GM18867 (cell line): ENCODE results near the gene INTS1.

Experiments
- ATAC-seq: cut with Tn5 transposase; IDR thresholded peaks from one replicate; pipeline ENCODE4 v1.9.1; 2021; ENCODE audit warnings: mild to moderate bottlenecking, moderate library complexity; ENCODE audit not compliant: unreplicated experiment

The INTS1 gene

DNA sequence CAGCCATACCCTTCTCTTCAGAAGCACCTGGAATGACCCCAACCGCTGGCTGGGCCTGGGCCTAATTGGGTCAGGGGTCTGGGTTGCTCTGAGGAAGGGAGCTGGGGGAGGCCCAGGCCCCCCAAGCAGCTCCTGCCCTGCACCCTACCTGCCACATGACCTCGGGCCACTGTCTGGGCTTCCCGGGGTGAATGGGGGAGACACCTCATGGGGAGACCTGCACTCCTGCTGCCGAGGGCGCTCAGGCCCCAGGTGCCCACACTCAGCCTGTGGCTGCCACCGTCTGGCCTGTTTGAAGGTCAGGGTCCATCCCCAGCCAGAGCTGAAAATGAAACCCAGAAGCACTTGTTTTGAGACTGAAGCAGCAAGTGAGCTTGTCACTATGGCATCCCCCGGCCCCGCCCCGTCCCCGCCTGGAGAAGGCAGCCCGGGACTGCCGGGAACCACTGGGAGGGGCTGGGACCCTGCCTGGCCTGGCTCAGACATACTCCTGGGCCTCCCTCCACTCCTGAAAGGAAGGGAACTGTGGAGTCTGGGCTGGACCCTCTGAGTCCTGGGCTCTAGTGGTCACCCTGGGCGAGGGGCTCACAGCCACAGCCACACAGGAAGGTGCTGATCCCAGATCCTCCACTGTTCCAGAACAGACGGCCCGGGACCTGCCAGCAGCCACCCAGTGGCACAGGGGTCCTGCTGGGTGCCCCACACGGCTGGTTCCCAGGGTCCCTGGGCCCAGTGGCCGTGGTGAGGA is 37.5 kb downstream of the INTS1 start:
- ATAC-seq = no peak

DNA sequence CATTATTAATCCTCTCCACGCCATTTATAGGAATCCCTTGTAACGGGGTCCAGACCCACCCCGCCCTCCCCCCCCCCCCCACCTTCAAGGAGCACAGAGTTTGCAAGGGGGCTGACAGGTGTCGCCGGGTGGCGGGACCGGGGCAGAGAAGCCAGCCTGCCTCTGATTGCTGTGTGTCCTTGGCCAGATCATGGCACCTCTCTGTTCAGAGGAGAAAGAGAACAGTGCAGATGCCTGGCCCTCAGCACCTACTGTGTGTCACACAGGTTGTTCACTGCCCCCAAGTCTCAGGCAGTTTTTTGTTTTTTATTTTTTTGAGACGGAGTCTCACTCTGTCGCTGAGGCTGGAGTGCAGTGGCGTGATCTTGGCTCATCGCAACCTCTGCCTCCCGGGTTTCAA is 39.5 kb downstream of the INTS1 start:
- no peak for ATAC-seq

DNA sequence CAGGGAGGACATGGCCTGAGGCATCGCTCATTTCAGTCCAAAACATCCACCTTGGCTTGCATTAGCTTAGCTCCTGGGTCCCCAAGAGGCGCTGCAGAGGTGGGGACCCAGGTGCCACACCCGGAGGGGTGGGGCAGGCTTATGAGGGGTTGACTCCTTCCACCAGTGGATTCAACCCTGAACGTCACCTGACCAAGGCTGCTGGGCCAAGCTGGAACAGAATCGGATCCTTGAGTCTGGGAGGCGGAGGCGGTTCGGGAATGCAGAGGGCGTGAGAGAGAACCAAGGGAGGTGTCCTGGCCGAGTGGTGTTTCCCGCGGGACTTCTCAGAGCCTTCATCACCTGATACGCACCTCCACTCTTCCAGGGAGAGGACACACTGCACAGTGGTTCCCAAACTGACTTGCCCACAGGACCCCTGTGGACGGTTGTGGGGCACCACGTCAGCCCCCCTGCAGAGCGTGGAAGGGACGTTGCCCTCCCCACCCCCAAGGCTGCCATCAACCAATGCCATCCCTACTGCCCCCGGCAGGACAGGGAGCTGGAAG is 40.4 kb downstream of the INTS1 start:
- no peak for ATAC-seq

DNA sequence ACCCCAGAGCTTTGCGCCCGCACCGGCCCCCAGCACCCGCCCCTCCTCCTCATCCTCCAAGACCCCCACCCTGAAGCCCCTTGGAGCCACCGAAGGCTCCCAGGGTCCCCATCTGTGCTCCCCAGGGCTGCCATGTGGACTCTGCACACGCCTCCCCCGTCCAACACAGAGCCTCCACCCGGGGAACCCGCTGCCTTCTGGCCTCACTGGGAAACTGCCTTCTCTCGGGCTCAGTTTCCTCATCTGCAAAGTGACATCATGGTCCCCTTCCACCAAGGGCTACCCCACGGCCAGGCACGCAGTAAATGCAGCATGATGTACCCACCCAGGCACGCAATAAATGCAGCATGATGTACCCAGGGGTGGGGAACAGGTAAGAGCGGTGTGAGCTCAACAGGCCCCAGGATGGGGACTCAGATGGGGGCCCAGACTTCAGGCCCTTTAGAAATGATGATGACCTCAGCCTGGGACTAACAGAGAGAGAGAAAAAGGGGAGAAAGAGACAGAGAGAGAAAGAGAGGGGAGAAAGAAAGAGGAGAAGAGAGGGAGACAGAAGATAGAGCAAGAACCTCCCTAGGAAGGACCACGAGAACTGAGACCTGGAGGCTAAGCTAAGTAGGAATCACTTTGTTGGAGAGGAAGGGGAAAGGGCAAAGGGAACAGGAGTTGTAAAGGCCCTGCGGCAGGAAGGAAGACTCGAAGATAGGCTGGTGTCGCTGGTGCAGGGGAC is 42.4 kb downstream of the INTS1 start:
- no peak for ATAC-seq

DNA sequence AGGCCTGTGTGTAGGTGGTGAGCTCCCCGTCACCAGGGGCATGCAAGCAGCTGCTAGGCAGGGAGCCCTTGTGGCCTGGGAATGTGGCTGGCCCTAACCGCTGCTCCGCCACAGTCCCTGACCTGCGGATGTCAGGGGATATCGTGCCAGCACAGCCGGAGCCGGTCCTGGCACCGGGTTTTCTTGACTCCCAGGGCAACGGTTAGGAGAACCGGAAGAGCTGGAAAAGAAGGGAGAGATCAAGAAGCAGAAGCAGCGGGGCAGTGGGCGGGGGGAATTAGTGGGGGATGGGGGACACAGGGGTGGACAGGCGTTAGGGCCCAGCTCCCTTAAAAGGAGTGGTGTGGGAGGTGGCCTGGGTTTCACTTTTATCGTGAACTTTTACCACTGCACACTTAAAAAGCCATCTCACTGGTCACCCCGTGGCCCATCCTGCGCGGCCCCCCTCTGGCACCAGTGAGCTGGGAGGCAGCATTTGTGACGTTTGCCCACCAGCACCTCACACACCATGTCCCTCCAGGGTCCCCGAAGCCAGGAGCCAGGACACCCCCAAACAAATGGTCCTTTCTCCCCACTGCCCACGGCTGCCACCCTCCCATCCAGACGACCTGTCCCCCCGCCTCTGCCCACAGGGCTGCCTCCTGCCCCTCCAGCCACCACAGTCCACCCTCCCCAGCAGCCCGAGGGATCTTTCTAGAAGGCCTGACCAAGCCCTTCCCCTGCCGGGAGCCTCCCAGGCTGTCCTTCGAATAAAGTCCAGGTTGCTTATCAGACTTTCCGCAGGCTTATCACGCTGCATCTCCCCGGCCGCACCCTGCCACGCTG is 43.2 kb downstream of the INTS1 start:
- ATAC-seq = no peak

DNA sequence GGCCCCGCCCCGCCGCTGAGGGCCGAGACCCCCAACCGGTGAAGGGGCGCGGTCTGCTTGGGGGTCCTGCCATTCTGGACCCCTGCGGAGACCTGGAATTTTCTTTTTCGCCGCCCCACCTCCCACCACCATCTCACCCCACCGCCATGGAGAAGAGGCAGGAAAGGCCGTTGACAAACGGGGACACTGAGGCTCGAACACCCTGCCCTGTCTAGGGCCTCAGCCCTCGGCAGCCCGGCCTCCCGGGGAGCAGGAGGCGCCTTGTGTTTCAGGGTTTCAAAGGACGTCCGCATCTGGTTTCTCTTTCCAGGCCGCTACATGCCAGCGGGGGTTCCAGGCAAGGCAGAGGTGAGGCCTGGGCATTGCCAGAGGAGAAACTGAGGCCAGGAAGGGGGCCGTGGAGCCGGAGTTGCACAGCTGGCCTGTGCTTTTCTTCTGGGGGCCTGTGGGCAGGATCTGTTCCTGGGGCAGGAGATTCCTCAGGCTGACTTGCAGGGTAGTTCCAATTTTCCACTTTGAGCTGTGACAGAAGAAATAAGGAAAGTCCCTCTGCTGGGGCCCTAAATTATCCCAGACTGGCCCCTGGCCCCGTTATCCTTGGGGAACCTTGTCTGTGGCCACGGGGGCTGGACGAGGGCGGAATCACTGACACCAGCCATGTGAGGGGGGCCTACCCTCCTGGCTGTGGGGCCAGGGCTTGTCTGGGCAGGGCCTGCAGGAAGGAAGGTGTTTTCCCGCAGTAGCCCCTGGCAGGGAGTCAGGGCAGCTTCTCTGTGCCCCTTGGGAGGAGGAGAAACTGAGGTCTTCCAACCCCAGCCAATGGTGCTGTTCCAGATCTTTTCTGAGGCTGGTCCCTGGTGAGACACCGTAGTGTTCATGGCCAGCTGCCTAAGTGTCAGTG is 44.0 kb downstream of the INTS1 start:
- no peak for ATAC-seq

DNA sequence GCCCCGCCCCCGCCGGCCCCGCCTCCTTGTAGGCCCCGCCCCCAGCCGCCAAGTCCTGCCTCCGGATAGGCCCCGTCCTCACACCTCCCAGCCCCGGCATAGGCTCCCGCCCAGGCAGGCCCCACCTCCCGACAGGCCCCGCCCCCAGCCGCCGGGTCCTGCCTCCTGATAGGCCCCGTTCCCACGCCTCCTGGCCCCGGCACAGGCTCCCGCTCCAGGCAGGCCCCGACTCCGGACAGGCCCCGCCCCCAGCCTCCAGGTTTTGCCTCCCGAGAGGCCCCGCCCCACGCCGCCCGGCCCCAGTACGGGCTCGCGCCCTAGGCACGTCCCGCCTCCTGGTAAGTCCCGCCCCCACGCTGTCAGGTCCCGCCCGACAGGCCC is 44.7 kb downstream of the INTS1 start:
- ATAC-seq = peak; percentile 91

DNA sequence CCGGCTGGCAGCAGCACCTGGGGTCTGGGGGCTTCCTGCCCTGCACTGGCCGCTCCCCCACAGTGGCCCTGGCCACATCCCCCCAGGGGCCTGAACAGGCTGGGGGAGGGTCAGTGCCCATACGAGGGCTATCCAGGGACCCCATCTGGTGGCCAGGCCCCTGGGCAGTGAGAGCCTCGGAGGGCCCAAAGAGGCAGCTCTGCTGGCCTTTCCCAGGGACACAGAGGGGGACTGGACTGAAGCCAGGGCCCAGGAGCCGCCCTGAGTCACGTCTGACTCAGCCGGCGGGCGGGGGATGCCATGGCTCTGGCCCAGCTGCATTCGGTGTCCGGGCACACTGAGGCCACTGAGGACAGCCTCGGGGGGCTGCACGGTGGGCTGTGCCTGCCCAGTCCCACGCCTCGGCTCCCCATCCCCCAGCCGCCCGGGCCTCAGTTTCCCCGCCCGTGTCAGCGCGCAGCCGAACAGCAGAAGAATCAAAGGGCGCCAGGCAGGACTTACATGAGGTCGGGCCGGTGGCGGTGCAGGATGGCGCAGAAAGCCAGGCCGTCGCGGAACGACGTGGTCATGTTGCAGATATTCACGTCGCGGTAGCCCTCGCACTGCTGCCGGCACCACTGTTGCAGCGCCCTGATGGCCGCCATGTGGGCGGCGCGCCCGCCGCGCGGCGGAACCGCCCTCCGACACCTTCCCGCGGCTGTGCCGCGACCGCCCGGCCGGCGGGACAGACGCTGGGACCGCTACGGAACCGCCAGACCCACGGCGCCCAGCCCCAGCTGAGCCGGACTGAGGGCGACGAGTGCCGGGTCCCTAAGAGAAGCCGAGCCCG is 45.3 kb downstream of the INTS1 start, which contains the start of gene MICALL2:
Gene MICALL2, minus strand, starts transcription at position 788 of the 829 bp plus-strand sequence. Its CDS starts 144 bp downstream, at position 644.
- ATAC-seq = peak; percentile 28

DNA sequence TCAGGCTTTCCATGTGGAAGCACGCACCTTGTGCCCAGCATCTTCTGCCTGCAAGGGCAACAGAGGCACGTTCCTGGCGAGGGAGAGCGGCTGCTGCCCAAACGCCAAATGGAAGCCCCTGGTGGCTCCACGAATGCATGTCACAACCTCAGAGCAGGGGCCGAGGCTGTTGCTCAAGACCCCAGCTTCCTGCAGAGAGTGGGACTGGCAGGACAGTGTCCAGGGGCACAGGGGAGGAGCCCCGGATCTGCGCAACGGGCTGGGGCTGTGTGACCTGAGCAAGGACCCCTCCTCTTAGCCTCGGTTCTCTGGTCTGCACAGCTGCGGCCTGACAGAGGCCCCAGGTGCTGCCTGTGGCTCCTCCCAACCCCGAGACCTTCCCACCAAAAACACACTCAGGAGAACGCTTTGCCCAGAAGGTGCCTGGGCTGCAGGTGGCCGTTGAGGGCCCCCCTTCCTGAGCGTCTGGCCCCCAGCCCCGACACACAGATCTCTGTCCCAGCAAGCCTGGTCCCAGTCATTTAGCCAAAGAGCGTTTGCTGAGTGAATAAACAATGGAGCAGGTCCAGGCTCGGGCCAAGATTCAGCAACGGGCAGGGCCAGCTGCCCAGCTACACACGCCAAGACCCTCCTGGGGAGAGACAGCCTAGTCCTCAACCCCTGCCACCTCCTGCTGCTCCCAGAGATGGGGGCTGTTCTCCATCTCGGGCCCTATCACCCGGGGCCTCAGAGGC is 46.1 kb downstream of the INTS1 start:
- ATAC-seq = no peak

DNA sequence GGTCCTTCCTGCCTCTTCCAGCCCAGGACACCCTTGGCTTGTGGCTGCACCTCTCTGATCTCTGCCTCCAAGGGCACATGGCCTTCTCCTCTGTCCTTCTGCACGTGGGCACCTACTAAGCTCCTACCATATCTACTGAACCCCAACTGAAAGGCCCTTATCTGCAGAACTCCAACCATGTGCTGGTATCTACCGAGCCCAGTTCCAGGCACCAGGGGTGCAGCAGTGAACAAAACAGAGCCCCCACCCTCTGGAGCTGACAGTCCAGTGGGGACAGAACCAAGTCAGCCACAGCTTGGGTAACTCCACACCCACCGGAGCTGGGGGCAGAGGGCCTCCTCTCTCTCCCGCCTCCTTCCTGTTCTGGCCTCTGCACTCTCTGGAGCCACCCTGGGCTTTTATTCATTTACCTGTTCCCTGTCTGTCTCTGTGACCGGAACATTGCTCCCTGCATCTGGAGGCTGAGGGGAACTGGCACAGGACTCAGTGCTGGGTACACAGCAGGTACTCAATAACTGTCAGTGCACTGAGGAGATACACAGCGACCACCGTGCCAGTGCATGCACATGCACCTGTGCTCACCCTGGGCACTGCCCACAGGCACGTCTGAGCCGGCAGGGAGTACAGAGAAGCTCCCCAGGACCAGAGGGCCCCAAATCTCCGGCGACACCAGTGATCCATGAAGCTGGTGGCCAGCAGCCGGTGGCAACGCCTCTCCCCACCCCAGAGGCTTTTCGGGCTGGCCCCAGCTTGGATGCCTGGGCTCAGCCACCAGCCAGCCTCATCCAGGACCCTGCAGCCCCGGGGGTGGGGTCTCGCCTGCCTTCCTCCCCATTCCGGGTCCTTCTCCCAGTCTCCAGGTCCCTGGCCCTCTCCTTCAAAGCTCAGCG is 46.9 kb downstream of the INTS1 start:
- no peak for ATAC-seq

DNA sequence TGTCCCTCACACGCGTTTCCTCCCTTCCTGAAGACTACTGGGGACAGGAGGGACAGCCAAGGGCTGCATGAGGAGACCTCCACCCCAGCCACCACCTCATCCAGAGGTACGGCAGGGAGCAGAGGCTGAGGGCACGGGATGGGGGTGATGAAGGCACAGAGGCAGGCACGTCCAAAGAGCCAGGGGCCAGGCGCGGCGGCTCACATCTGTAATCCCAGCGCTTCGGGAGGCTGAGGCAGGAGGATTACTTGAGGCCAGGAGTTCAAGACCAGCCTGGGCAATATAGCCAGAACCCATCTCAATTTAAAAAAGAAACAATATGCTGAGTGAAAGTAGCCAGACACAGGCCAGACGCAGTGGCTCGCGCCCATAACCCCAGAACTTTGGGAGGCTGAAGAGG is 48.2 kb downstream of the INTS1 start:
- no peak for ATAC-seq

DNA sequence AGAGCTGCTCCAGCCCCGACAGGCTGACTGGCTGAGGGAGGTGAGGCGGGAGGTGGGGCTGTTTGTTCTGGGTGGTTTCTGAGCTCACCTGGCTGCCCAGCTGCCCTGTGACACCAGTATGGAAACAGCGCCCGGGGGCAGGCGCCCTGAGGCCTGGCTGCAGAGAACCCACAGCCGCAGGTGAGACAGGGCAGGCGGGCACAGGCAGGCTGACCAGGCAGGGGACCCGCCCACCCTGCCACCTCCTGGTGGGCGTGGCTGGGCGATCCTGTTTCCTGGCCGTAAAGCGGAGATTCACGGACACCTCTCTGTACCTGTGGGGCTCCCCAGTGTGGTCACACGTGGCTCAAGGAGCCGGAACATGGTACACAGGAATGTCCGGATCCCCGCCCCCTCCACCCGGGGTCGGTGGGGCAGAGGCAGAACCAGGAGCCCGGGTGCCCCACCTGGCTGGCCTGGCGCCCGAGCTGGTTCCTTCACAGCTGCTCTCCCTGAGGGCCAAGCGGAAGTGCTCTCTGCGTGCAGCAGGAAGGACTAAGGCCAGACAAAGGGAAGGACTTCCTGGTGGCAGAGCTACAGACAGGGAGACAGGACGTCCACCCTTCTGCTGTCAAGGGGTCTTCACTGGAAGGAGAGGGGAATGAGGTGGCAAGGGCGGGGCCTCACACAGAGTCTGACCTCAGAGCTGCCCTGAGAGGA is 48.8 kb downstream of the INTS1 start:
- ATAC-seq = no peak

DNA sequence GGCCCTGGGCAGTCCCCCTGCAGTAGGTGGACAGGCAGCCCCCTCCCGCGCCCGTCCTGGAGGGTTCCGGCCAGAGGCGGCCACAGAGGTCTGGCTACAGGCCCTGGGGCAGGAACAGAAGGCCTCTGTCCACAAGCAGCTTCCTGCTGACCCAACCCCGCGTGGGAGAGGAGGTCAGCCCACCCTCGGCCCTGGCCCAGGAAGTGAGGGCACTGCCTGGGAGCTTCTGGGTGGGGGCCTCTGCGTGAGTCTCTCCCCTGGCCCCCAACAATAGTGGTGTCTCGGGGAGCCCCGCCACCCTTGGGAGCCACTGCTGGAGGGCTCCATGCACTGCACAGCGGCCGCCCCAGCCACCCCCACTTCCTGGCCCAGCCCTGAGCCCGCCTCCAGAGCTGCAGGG is 49.6 kb downstream of the INTS1 start:
- no peak for ATAC-seq

DNA sequence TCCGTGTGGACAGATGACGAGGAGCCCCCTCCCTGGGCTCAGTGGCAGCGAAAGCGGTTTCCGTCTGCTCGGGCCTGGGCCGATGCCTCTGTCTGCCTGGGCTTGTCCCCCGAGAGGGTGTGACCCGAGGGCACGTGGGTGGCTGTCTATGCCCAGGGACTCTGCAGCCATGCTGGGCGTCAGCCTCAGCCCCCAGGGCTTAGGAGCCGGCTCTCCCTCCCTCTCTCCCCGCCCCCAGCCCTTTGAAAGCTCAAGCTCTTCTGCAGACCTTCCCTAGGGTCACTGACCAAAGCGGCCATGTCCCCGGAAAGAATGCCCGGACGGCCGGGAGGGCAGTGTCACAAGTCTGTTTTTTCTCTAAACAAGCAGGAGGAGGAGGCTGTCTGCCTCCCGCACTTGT is 52.0 kb downstream of the INTS1 start:
- ATAC-seq = no peak

DNA sequence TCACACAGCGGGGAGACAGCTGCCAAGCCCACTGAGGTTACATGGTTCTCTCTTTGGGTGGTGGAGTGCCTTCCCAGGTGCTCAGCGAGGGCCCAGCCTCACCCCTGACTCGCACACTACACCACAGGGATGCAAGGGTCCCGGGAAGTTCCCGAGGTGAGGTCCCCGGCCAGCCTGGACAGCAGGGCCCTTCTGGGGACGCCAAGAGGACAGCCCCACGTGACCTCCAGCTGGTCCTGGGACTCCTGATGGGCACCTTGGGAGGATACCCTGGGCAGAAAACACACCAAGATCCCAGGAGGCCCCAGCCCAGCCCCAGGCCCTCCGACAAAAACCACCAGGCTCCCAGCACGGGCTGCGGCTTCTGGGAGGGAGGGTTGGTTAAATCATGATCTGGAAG is 53.2 kb downstream of the INTS1 start:
- ATAC-seq = no peak

DNA sequence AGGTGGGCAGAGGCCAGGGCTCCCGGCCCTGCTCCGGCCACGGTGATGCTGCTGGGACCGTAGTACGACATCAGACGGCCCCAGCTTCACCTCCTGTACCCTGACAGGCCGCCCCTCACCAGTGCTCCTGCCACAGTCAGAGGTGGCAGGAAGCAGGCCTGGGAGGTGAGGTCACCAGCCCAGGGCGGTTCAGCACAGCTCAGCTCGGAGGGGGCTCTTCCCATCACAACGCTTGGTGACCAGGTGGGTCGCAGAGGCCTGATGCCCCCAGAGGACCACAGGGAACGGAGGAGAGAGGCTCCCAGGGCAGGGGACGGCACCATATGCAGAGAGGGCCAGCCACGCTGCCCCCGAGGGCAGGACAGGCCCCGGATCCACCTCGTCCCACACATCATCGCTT is 53.8 kb downstream of the INTS1 start:
- ATAC-seq = no peak

DNA sequence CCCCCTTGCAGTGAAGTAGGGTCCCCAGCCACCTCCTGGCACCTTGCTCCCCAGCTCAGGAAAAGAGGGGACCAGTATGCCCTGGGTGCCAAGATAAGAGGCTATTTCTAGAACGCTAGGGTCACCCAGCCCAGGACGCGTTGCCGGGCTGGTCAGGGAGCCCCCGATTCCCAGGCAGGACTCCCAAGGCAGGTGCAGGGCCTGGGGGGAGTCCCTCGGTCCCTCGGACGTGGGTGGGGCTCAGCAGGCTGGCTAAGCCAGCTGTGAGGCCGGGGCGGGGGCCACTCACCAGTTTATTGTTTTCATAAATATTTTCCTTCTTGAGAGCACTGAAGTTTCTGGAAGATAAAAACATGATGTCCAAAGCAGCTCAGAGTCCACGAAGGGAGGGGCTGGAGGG is 54.2 kb downstream of the INTS1 start:
- ATAC-seq = no peak
